ENCODE measurements around the gene ANKRD12. TPM values are rescaled to one million over a fixed set of nuclear protein-coding genes. Genes with fewer than 3 reads are reported as not detected.

Gene ANKRD12
- total RNA-seq, 6 experiments from 2014 or later, result 12.3 to 38.7 (median 21.4) TPM

DNA sequence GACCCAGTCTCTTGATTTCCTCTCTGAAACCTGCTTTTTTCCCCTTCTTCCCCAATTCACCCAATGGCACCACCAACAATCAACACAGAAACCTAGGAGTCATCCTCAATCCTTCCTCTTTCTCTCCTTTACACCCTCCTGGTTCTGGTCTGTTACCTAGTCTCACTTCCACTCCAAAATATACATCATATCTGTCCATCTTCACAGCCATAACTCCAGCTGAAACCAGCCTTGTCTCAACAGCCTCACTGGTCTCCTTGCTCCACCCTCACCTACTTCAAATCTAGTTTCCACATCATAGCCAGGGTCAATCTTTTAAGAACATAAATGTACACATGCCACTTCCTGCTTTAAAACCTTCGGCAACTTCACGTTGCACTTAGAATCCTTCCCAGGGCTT is 186.2 kb downstream of the ANKRD12 start:
- Histone ChIP-seq H3K4me1 (no peaks in the 10 kb centered on the region), H3K36me3 (no peaks in the 10 kb centered on the region), H3K27ac (no peak overlapping the region), H3K9me3 (no peaks in the 10 kb centered on the region), H3K4me3 (no peak overlapping the region), H3K27me3 (no peaks in the 10 kb centered on the region)
- ATAC-seq (no peak), DNase-seq (no peak)
- TF ChIP-seq, protein P1, sequence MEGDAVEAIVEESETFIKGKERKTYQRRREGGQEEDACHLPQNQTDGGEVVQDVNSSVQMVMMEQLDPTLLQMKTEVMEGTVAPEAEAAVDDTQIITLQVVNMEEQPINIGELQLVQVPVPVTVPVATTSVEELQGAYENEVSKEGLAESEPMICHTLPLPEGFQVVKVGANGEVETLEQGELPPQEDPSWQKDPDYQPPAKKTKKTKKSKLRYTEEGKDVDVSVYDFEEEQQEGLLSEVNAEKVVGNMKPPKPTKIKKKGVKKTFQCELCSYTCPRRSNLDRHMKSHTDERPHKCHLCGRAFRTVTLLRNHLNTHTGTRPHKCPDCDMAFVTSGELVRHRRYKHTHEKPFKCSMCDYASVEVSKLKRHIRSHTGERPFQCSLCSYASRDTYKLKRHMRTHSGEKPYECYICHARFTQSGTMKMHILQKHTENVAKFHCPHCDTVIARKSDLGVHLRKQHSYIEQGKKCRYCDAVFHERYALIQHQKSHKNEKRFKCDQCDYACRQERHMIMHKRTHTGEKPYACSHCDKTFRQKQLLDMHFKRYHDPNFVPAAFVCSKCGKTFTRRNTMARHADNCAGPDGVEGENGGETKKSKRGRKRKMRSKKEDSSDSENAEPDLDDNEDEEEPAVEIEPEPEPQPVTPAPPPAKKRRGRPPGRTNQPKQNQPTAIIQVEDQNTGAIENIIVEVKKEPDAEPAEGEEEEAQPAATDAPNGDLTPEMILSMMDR (IDR thresholded peaks at IDR 0.05), result no peak
- no peak for TF ChIP-seq POLR2A (IDR thresholded peaks at IDR 0.05)
- 81% methylated on average over 2 of the region's 2 CpGs for WGBS (ENCODE audit: insufficient coverage, low coverage, low lambda C conversion rate, missing lambda C conversion rate)
- intact Hi-C loops (cut with DNase I), result no loop called here

DNA sequence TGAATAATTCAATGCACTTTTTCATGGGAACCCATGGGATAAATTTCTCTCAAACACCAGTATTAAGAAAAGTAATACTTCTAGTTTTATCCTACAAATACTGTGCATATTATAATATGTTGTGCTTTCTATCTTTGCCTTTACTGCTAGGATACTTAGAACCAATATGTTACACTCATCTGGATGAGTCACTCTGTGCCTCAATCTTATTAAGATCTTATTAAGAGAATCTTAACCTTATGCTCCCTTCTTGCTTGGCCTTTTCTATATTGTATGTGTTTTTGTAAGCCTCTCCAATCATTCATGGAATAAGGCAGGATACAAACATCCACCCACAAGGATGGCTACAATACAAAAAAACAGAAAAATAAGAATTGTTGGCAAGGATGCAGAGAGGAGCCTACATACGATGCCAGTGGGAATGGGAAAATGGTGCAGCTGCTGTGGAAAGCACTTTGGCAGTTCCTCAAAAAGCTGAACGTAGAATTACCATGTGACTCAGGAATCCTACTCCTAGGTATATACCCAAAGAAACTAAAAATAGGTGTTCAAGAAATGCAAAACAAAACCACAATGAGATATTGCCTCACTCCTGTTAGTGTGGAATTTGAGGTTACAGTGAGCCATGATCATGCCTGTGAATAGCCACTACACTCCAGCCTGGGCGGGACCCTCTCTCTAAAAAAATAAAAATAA is 187.3 kb downstream of the ANKRD12 start:
- Histone ChIP-seq H3K4me1 (no peaks in the 10 kb centered on the region), H3K4me3 (no peak overlapping the region), H3K9me3 (no peaks in the 10 kb centered on the region), H3K36me3 (no peaks in the 10 kb centered on the region), H3K27me3 (no peaks in the 10 kb centered on the region), H3K27ac (no peak overlapping the region)
- WGBS (ENCODE audit: insufficient coverage, low coverage, low lambda C conversion rate, missing lambda C conversion rate), result 80% methylated on average over 3 of the region's 3 CpGs
- no peak for TF ChIP-seq POLR2A (IDR thresholded peaks at IDR 0.05)
- TF ChIP-seq, protein P1 (IDR thresholded peaks at IDR 0.05), result no peak
- DNase-seq (no peak), ATAC-seq (no peak)
- intact Hi-C loops (cut with DNase I), result no loop called here

DNA sequence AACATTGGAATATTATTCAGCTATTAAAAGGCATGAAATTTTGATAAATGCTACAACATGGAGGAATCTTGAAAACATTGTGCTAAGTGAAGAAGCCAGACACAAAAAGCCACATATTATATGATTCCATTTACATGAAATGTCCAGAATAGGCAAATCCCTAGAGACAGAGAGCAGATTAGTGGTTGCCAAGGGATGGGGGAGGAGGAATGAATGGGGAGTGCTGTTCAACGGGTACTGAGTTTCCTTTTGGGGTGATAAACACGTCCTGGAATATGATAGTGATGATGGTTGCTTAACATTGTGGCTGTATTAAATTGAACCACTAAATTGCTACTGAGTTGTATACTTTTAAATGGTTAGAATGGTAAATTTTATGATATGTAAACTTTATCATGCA is 189.1 kb downstream of the ANKRD12 start:
- DNase-seq, result no peak
- Histone ChIP-seq H3K4me1 (no peaks in the 10 kb centered on the region), H3K27ac (no peak overlapping the region), H3K36me3 (no peaks in the 10 kb centered on the region), H3K9me3 (no peaks in the 10 kb centered on the region), H3K27me3 (no peaks in the 10 kb centered on the region), H3K4me3 (no peak overlapping the region)
- intact Hi-C loops (cut with DNase I), result no loop called here
- no peak for TF ChIP-seq POLR2A (IDR thresholded peaks at IDR 0.05)
- ATAC-seq, result no peak
- WGBS (ENCODE audit: insufficient coverage, low coverage, low lambda C conversion rate, missing lambda C conversion rate), result 24% methylated on average over 2 of the region's 2 CpGs

DNA sequence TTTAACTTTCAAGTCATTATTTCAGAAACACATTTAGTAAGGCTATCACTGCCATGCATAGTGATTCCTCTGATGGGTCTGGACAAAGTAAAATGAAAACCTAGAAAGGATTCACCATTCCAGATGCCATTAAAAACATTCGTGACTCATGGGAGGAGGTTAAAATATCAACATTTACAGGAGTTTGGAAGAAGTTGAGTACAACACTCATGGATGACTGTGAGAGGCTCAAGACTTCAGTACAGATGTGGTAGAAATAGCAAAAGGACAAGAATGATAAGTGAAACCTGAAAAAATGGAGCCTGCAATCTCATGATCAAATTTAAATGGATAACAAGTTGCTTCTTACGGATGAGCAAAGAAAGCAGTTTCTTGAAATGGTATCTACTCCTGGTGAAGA is 192.2 kb downstream of the ANKRD12 start:
- Histone ChIP-seq H3K4me1 (no peaks in the 10 kb centered on the region), H3K27ac (no peak overlapping the region), H3K9me3 (no peaks in the 10 kb centered on the region), H3K4me3 (no peak overlapping the region), H3K27me3 (no peaks in the 10 kb centered on the region), H3K36me3 (no peaks in the 10 kb centered on the region)
- TF ChIP-seq POLR2A (IDR thresholded peaks at IDR 0.05), result no peak
- TF ChIP-seq, protein P1 (IDR thresholded peaks at IDR 0.05), result no peak
- DNase-seq, result no peak
- intact Hi-C loops (cut with DNase I), result no loop called here
- no peak for ATAC-seq
- WGBS (ENCODE audit: insufficient coverage, low coverage, low lambda C conversion rate, missing lambda C conversion rate), result 63% methylated on average over 2 of the region's 2 CpGs

DNA sequence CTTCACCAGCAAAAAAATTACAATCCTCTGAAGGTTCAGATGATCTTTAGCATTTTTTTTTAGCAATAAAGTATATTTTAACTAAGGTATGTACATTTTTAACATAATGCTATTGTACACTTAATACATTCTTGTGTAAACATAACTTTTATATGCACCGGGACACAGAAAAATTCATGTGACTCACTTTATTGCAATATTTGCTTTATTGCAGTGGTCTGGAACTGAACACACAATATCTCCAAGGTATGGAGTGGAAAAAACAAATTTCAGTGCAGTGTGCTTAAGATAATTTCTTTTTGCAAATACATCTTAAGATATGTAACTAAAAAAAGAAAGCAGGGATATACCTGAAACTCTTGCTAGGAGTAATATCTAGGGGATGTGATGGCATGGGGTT is 192.9 kb downstream of the ANKRD12 start:
- TF ChIP-seq, protein P1 (IDR thresholded peaks at IDR 0.05), result no peak
- no peak for TF ChIP-seq POLR2A (IDR thresholded peaks at IDR 0.05)
- Histone ChIP-seq H3K4me3 (no peak overlapping the region), H3K27ac (no peak overlapping the region), H3K27me3 (no peaks in the 10 kb centered on the region), H3K4me1 (no peaks in the 10 kb centered on the region), H3K9me3 (no peaks in the 10 kb centered on the region), H3K36me3 (no peaks in the 10 kb centered on the region)
- no peak for ATAC-seq
- no peak for DNase-seq
- WGBS (ENCODE audit: insufficient coverage, low coverage, low lambda C conversion rate, missing lambda C conversion rate), result 79% methylated on average over 1 of the region's 1 CpG
- intact Hi-C loops (cut with DNase I), result no loop called here
